GM18520 (cell line): Measurements from ENCODE around the gene CCSAP.

Experiments used
- ATAC-seq: cut with Tn5 transposase; IDR thresholded peaks from one replicate; pipeline ENCODE4 v1.9.1; 2021; ENCODE audit not compliant: unreplicated experiment

The CCSAP gene

DNA sequence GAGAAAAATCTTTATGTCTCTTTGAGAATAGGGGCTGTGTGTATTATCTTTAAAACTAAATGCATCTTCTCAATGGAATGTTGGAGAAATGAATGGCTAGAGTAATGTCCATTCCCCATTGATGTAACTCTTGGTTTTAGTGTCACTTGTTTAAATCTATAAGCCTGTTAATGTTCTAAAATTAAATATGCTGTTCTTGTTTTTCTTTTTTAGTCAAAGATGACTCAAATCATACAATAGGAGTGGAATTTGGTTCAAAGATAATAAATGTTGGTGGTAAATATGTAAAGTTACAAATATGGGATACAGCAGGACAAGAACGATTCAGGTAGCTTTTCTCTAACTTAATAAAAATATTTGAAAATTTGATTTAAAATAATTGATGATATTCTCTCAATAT is 54.3 kb downstream of the CCSAP start:
- no peak for ATAC-seq

DNA sequence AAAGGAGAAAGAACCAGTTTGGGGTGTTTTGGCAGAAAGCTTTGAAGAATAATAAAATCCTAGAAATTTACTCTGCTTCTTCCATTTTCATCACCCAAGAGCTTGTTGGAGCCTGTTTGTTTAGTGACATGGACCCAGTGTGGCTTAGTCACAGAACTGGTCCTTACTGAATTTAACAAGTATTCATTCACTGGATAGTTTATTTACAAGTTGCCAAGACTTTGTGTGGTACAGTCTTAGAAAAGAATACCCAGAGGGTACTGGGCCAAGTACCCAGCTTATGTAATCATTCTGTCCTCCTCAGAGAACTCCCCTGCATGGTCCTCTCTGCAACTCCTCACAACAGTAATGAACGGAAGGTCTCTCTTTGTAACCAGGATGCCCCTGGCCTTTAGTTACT is 55.6 kb downstream of the CCSAP start:
- no peak for ATAC-seq

DNA sequence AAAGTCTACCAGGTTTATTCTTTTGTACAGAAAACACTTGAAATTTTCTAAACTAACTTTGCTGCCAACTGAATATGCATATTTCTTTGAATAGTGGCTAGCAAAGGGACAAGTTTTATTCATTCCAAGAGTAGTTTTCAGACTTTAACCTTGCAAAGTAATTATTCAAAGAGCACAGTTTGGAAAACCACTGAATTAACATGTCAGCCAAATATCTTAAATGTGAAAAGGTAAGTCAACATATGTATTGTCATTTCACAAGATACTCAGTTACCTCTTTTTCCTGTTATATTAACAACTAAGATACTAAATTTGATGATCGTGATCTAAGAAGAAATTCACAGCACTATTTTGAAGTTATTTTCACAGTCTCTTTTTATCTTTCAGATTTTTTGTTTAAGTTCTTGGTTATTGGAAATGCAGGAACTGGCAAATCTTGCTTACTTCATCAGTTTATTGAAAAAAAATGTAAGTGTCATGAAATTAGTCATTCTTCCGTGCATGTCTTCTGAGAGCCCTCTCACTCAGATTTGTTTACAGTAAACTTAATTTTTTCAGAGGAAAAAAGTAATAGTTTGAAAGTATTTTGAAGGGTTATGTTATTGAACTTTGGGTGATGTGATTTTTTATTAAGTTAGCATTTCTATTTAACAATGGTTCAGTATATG is 56.6 kb downstream of the CCSAP start:
- no peak for ATAC-seq

DNA sequence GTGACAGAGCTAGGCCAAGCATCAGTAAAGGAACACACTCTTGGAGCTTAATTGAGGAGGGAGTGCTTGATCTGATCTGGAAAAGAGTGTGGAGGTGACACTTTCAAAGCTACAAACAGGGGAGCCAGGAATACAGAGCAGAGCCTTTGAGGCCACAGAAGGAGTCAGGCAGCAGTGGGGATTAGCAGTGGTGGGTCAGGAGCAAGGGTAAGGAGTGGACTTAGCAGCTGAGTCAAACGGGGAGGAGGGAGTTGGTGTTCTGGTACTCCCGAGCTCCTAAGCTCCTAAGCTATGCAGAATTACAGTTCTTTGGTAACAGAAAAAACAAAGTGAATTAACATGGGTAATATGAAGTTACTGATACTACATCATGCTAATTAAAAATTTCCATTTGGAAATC is 57.4 kb downstream of the CCSAP start:
- ATAC-seq = no peak

DNA sequence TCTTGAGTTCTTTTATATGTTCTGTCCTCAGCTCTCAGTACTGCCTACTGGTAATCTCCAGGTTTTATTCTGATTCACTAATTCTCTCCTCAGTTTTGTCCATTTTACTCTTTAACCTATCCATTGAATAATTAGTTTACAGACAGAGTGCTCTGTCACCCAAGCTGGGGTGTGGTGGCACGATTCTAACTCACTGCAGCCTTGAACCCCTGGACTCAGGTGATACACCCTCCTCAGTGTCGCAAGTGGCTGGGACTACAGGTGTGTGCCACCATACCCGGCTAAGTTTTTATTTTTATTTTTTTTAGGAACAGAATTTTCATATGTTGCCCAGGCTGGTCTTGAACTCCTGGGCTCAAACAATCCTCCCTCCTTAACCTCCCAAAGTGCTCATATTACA is 58.0 kb downstream of the CCSAP start:
- ATAC-seq = no peak

DNA sequence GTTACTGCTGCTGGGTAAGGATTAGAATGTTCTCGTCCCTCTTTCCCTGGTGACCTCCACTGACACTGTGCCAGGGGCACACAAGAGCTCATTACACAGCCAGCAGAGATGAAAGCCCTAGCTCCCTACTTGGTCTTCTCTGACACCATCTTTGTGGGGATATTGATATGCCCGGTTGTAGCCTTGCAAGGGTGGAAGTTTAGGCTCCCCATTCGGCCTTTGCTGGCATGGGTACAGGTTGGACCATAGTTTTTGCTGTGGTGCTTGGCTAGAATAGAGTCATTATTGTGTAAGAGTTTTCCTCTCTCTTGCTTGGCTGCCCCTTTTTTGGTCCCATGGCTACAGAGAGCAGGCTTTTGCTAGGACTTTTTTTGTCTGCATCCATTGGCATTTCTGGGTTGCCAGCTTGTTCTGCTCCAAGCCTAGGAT is 59.6 kb downstream of the CCSAP start:
- no peak for ATAC-seq

DNA sequence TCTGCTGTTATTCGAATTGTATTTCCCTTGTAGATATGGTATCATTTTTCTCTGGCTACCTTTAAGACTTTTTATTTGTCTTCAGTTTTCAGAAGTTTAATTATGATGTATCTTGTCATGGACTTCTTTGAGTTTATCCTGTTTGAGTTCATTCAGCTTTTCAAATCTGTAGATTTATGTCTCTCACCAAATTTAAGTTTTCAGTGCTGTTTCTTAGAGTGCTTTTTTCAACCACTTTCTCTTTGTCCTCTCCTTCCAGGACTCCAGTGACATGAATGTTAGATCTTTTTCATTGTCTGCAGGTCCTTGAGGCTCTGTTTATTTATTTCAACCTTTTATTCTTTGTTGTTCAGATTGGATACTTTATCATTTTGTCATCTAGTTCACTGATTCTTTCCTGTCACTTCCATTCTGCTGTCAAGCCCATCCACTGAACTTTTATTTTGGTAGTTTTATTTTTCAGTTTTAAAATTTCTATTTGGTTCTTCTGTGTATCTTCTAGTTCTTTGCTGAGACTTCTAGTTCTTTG is 60.5 kb downstream of the CCSAP start:
- ATAC-seq = no peak

DNA sequence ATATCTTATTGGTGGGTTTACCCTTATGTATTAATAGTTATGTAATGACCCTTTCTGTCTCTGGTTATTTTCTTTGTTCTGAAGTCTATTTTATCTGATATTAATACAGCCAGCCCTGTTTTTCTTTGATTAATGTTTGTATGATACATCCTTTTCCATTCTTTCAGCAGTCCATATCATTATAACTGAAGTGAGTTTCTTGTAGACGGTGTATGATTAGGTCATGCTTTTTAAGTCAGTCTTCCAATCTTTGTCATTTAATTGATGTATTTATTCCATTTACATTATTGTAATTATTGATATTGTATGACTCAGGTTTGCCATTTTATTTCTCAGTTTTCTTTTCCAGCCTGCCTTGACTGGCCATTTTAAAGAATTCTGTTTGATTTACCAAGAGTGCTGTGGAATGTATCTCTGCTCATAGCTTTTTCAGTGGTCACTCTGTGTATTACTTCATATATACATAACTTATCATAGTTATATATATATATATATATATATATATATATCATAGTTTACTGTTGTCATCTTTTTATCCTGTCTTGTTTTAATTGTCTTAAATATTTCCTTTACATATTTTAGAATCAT is 61.4 kb downstream of the CCSAP start:
- ATAC-seq = no peak

DNA sequence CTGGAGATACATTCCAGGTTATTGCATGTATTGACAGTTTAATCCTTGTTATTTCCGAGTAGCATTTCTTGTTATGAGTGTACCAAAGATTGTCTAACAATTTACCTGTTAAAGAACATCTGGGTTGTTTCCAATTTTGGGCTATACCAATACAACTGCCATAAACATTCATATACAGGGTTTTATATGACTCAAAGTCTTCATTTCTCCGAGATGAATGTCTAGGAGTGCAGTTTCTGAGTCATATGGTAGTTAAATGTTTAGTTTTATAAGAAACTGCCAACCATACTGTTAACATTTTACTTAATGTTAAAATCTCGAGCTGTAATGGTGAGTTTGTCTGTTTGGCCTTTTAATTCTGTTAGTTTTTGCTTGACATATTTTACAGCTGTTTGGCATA is 61.9 kb downstream of the CCSAP start:
- no peak for ATAC-seq

DNA sequence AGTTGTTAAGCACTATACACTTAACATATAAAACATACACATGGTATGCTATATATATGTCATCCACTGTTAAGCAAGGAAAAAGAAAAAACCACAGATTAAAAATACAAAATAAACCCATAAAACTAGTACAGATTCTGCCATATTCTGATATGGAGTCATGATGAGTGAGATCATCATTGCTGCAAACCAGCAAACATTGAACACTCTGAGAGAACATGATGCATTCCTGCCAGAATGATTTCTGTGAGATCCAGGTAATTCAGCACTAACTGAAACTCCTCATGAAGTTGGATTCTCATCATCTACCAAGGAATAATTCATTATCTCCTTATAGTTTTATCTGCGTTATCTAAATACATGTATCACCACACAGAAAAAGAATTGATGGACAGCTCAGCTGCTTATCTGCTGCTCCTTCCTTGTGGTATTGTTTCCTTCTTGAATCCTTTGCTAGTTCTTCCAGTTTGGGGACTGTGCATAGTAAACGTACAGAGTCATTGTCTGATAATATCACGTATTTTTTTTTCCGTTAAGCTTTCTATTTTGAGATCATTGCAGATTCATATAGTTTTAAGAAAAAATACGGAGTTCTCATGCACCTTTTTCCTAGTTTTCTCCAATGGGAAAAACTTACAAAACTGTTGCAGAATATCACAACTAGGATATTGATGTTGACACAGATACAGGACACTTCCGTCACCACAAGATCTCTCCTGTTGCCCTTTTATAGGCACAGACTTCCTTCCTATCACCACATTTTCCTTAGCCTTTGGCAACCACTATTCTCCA is 62.6 kb downstream of the CCSAP start:
- ATAC-seq = no peak

DNA sequence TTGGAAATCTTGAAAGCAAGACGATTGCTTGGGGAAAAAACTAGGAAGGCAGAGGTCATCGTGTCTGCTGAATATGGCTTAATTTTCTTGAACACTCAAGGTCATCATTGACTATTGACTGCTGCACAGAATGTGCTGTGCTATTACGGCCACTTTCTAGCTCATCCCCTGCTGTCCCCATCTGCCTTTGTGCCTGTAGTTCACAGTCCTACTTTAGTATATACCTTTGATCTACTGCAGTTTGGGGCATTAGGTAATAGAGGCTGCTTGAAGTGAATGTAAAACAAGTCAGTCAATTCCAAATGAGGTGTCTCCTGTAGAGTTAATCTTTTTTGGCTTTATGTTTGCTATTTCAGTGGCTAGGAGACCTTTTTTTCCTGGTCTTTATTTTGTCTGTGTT is 63.6 kb downstream of the CCSAP start:
- ATAC-seq = no peak

DNA sequence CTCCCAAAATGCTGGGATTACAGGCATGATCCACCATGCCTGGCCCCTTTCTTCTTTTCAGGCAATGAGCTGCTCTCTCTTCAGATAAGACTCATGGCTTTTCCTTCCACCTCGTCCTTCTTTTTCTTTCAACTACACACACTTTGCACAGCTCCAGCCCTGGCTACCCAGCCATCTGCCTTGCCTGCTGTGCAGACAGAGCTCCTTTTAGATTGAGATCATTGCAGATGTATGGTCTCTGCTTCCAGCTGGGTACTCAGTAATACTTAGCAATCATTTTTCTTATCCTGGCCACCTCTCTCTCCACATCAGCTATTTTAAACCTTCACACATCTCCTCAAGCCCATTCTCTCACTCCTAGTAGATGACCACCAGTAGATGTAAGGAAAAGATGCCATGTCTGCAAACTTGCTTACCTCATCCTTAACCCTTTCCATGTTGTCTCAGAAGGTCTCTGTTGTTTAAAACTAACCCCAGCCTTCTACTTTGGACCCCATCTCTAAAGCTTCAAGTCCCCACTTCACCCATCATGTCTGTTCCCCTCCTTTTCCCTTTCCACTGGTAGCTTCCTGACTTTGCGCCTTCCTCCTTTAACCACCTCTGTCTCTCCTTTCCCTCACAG is 64.6 kb downstream of the CCSAP start:
- ATAC-seq = no peak

DNA sequence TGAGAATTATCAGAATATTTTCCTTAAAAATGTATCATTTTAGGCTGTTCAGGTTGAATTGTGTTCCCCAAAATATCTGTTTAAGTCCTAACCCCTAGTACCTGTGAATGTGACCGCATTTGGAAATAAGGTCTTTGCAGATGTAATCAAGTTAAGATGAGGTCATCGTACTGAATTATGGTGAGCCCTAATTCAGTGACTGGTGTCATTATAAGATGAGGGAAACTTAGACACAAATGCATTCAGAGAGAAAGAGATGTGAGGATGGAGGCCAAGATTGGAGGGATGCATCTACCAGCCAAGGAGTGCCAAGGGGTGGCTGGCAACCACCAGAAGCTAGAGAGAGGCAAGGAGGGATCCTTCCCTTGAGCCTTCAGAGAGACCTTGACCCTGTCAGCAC is 67.8 kb downstream of the CCSAP start:
- no peak for ATAC-seq

DNA sequence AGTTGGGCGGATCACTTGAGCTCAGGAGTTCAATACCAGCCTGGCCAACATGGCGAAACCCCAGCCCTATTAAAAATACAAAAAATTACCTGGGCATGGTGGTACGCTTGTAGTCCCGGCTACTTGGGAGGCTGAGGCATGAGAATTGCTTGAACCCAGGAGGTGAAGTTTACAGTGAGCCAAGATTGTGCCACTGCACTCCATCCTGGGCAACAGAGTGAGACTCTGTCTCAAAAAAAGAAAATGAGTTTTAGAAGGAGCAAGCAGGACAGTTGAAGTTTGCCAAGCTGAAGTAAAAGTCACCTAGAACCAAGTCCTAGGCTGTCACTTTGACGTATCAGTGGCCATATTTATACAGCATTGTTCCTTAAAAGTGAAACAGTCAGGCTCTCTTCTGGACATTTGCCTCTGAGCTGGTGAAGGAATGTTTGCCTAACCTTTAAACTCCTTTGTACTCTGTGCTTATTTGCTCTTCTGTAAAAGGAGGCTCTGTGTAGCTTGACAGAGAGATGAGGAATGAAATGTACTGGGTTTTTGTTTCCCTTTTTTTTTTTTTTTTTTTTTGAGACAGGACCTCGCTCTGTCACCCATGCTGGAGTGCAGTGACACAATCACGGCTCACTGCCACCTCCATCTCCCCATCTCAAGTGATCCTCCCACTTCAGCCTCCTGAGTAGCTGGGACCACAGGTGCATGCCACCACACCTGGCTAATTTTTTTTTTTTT is 69.2 kb downstream of the CCSAP start:
- ATAC-seq = no peak

DNA sequence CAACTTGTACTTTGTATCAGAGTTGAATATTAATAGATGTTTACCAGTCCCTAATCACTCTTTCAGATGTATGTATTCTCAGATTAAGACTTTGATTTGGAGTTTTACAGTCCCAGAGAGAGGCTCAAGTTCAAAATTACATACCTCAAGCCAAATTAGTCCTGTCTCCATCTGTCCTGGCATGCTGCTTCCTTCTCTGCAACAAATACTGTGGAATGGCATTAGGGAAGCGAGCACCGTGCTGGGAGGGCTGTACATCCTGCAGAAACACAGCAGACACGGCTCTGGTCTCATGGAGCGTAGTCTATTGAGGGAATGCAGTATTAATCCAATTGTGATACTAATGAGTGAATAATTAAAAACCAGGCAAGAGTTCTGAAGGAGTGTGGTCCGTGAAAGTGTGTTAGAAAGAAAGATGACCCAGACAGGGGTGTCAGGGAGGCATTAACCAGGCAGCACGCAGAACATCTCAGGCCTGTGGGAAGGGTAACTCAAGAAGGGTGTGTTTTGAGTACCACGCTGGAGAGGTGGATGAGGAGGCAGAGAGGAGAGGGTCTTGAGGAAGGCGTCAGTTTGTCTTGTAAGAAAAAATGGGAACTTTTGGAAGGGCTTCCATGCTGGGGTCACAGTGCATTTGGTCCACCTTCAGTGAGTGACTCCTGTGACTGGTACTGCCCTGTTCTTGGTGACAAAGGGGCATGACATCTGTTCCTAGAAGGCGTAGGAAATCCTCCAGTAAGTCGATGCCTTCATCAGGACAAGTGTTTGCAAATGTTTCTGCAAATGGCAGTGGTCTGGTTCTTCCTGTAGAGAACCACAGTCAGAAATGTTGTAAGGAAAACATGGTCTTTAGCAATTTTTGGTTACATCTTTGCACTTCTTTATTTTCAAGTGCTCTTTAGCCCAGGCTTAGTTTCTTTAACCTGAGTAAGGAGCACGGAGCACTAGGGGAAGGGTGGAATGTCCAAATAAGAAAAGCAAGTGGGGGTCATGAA is 70.4 kb downstream of the CCSAP start:
- ATAC-seq = no peak

DNA sequence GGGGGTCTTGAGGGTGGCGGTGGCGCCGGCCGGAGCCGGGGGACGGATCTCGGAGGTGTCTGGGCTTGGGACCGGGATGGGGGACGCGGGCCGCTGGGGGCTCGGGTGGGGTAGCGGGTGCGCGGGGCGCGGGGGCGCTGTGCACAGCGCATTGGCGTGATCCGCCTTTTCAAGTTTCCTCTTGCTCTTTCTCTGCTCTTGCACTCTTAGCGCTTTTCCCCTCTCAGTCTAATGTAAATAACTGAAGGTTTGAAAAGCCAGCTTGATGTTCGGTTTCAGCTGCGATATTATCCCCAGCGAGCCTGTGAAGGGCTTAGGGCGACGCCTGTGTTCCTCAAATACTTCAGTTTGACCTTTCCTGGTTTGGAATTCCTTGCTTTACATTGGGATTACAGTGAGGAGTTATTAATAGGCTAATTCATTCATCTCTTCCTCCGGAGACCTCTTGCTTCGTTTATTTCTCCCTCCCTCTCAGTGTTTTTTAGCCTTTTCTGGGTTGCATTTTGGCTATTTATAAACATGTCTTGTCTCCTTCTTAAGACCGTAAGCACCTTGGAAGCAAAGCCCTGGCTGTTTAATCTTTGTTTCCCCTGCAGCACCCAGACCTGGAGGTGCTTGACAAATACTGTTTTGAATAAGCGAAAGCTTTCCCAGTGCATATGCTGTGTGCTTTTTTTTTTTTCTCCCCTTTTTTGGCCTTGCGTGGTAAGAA is 71.2 kb downstream of the CCSAP start:
- peak; percentile 2 for ATAC-seq
